Measurements from ENCODE around the gene PHOX2A.
"Not testable (repeated sequence)": the region's sequence is repeated elsewhere in the genome, so short reads cannot be mapped to it uniquely, and the experiment has no call there.

The PHOX2A gene

DNA sequence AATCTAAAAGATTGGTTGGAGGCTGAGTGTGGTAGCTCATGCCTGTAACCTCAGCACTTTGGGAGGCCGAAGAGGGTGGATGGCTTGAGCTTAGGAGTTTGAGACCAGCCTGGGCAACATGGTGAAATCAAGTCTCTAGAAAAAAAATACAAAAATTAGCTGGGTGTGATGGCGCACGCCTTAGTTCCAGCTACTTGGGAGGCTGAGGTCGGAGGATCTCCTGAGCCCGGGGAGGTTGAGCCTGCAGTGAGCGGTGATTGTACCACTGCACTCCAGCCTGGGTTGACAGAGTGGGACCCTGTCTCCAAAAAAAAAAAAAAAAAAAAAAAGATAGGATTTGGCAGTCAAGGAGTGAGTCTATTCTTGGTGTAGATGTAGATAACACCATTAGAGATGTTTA is 41.4 kb downstream of the PHOX2A start:
- no peak for ATAC-seq (ENCODE audit: low read depth)
- no peak for DNase-seq (ENCODE audit: low spot score)
- Histone ChIP-seq H3K4me3 (ENCODE audit: severe bottlenecking) (no peak overlapping the region), H3K36me3 (ENCODE audit: low read depth) (no peaks in the 10 kb centered on the region), H3K27me3 (ENCODE audit: insufficient read depth, poor library complexity, severe bottlenecking) (no peaks in the 10 kb centered on the region), H3K4me1 (ENCODE audit: insufficient read depth, poor library complexity, severe bottlenecking) (no peaks in the 10 kb centered on the region), H3K27ac (ENCODE audit: poor library complexity, severe bottlenecking) (no peak overlapping the region), H3K9me3 (ENCODE audit: severe bottlenecking) (no peaks in the 10 kb centered on the region)
- TF ChIP-seq, protein P1, sequence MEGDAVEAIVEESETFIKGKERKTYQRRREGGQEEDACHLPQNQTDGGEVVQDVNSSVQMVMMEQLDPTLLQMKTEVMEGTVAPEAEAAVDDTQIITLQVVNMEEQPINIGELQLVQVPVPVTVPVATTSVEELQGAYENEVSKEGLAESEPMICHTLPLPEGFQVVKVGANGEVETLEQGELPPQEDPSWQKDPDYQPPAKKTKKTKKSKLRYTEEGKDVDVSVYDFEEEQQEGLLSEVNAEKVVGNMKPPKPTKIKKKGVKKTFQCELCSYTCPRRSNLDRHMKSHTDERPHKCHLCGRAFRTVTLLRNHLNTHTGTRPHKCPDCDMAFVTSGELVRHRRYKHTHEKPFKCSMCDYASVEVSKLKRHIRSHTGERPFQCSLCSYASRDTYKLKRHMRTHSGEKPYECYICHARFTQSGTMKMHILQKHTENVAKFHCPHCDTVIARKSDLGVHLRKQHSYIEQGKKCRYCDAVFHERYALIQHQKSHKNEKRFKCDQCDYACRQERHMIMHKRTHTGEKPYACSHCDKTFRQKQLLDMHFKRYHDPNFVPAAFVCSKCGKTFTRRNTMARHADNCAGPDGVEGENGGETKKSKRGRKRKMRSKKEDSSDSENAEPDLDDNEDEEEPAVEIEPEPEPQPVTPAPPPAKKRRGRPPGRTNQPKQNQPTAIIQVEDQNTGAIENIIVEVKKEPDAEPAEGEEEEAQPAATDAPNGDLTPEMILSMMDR (IDR thresholded peaks at IDR 0.05; ENCODE audit: poor library complexity, severe bottlenecking) = no peak

DNA sequence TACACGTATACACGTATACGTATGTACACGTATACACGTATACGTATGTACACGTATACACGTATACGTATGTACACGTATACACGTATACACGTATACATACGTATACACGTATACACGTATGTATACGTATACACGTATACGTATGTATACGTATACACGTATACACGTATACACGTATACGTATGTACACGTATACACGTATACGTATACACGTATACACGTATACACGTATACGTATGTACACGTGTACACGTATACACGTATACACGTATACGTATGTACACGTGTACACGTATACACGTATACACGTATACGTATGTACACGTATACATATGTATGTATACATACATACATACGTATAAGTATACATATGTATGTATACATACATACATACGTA is 42.5 kb downstream of the PHOX2A start:
- H3K4me1 ChIP-seq (ENCODE audit: insufficient read depth, poor library complexity, severe bottlenecking); ATAC-seq (ENCODE audit: low read depth); H3K4me3 ChIP-seq (ENCODE audit: severe bottlenecking); H3K36me3 ChIP-seq (ENCODE audit: low read depth); H3K9me3 ChIP-seq (ENCODE audit: severe bottlenecking); DNase-seq (ENCODE audit: low spot score); H3K27me3 ChIP-seq (ENCODE audit: insufficient read depth, poor library complexity, severe bottlenecking); H3K27ac ChIP-seq (ENCODE audit: poor library complexity, severe bottlenecking): not testable (repeated sequence)

DNA sequence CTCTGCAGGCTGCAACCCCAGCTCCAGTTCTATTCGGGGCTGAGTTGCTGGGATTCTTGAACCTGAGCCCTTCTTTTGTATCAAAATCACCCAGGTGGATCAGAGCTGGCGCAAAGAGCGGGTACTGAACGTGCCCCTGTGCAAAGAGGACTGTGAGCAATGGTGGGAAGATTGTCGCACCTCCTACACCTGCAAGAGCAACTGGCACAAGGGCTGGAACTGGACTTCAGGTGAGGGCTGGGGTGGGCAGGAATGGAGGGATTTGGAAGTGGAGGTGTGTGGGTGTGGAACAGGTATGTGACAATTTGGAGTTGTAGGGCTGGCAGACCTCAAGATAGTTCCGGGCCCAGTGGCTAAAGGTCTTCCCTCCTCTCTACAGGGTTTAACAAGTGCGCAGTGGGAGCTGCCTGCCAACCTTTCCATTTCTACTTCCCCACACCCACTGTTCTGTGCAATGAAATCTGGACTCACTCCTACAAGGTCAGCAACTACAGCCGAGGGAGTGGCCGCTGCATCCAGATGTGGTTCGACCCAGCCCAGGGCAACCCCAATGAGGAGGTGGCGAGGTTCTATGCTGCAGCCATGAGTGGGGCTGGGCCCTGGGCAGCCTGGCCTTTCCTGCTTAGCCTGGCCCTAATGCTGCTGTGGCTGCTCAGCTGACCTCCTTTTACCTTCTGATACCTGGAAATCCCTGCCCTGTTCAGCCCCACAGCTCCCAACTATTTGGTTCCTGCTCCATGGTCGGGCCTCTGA is 48.3 kb downstream of the PHOX2A start:
- DNase-seq (ENCODE audit: low spot score) (no peak), ATAC-seq (ENCODE audit: low read depth) (no peak)
- Histone ChIP-seq H3K9me3 (ENCODE audit: severe bottlenecking) (no peaks in the 10 kb centered on the region), H3K27ac (ENCODE audit: poor library complexity, severe bottlenecking) (no peak overlapping the region), H3K4me3 (ENCODE audit: severe bottlenecking) (no peak overlapping the region), H3K27me3 (ENCODE audit: insufficient read depth, poor library complexity, severe bottlenecking) (no peaks in the 10 kb centered on the region), H3K36me3 (ENCODE audit: low read depth) (no peaks in the 10 kb centered on the region), H3K4me1 (ENCODE audit: insufficient read depth, poor library complexity, severe bottlenecking) (no peaks in the 10 kb centered on the region)
- TF ChIP-seq, protein P1 (IDR thresholded peaks at IDR 0.05; ENCODE audit: poor library complexity, severe bottlenecking) = no peak

DNA sequence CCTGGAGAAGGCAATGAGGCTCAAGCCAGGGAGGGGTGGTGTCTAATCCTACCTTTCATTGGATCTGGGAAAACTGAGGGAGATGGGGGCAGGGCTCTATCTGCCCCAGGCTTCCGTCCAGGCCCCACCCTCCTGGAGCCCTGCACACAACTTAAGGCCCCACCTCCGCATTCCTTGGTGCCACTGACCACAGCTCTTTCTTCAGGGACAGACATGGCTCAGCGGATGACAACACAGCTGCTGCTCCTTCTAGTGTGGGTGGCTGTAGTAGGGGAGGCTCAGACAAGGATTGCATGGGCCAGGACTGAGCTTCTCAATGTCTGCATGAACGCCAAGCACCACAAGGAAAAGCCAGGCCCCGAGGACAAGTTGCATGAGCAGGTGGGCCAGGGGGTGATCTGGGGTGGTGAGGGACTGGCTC is 52.0 kb downstream of the PHOX2A start, which contains the start of gene FOLR1:
Gene FOLR1 (plus strand): TSS at position 180 of the 421 bp plus-strand sequence. CDS start 34 bp downstream, at position 214.
- H3K9me3 ChIP-seq (ENCODE audit: severe bottlenecking) = no peaks in the 10 kb centered on the region
- no peak within 1 kb of the TSS for H3K27ac ChIP-seq (ENCODE audit: poor library complexity, severe bottlenecking)
- H3K36me3 ChIP-seq (ENCODE audit: low read depth) = no peaks in the 10 kb centered on the region
- H3K4me3 ChIP-seq (ENCODE audit: severe bottlenecking) = no peak within 1 kb of the TSS
- TF ChIP-seq, protein P1 (IDR thresholded peaks at IDR 0.05; ENCODE audit: poor library complexity, severe bottlenecking) = no peak
- no peak for DNase-seq (ENCODE audit: low spot score)
- H3K4me1 ChIP-seq (ENCODE audit: insufficient read depth, poor library complexity, severe bottlenecking) = no peaks in the 10 kb centered on the region
- ATAC-seq (ENCODE audit: low read depth) = no peak
- H3K27me3 ChIP-seq (ENCODE audit: insufficient read depth, poor library complexity, severe bottlenecking) = no peaks in the 10 kb centered on the region

DNA sequence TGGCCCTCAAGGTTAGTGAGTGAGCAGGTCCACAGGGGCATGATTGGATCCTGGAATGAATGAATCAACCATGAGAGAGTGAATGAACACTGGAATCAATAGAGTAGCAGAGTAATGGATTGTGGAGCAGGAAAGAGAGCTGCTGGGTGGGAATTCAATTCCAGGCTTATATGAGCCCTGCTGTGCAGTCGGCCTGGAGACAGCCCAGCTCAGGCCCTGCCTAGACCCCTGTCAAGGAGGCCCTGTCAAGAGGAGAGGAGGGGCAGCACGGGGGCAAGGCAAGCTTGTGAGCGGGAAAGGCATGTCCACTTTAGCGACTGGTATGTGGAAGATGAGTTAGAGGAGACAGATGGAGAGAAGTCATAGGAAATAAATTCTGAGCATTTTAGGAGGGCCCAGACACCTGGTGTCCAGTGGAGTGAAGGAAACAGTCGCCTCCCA is 53.3 kb downstream of the PHOX2A start:
- TF ChIP-seq, protein P1 (IDR thresholded peaks at IDR 0.05; ENCODE audit: poor library complexity, severe bottlenecking) = no peak
- H3K9me3 ChIP-seq (ENCODE audit: severe bottlenecking) = no peaks in the 10 kb centered on the region
- H3K4me3 ChIP-seq (ENCODE audit: severe bottlenecking) = no peak overlapping the region
- no peaks in the 10 kb centered on the region for H3K4me1 ChIP-seq (ENCODE audit: insufficient read depth, poor library complexity, severe bottlenecking)
- DNase-seq (ENCODE audit: low spot score) (no peak), ATAC-seq (ENCODE audit: low read depth) (no peak)
- no peaks in the 10 kb centered on the region for H3K36me3 ChIP-seq (ENCODE audit: low read depth)
- no peak overlapping the region for H3K27ac ChIP-seq (ENCODE audit: poor library complexity, severe bottlenecking)
- H3K27me3 ChIP-seq (ENCODE audit: insufficient read depth, poor library complexity, severe bottlenecking) = no peaks in the 10 kb centered on the region

Data from RWPE2 (cell line).